Gastrocnemius medialis (tissue), 4 donors: ENCODE results near the gene CFAP100.

Experiments
- POLR2A ChIP-seq, 2 donors: fragments of 450-650 bp; IDR thresholded peaks; one replicate each; pipeline ENCODE4 v1.6.1; 2017; ENCODE audit warnings: antibody characterized with exemption in 2 of 2, mild to moderate bottlenecking in 2 of 2, moderate library complexity in 2 of 2
- TF ChIP-seq, protein P1 (sequence below), 5 experiments: fragments of 450-650 bp in 3 of 5; fragments of 200-600 bp in 2 of 5; sonication (generic) in 2 of 5; IDR thresholded peaks in 4 of 5; conservative IDR thresholded peaks in 1 of 5; 1 replicate in 4 of 5; 2 replicates in 1 of 5; pipeline ENCODE4 v1.5.1; 2016 to 2019; ENCODE audit warnings: antibody characterized with exemption in 5 of 5, mild to moderate bottlenecking in 3 of 5, moderate library complexity in 3 of 5

DNA sequence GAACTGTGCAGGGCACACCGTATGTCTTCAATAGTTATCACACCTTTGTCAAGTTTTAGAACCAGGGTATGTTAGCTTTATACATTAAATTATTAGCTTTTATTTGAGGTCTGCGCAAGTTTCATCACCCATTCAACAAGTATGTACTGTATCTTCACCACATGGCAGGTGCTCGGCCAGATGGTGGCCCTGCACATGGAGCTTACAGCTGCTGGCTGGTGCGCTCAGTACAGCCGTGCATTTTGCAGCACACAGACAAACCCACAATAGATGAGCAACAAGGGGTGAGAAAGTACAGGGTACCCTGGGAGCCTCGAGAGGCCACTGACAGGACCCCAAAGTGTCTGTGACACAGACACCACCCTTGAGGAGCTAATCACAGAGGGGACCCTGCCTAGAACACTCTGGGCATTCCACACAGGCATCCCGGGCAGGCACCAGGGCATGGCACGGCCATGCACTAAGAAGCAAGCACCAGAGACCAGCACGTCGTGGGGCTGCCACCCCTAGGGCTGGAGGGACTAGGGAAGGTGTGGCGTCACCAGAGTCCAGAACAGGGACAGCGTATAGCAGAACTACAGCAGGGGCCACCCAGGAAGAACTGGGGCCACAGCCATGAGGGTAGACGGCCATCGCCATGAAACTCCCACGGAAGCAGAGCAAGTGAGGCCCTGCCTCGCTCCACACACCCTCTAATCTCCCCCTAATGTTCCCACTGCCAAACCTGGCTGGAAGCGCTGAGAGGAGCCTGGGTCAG is 53.6 kb downstream of the CFAP100 start:
- TF ChIP-seq, protein P1, sequence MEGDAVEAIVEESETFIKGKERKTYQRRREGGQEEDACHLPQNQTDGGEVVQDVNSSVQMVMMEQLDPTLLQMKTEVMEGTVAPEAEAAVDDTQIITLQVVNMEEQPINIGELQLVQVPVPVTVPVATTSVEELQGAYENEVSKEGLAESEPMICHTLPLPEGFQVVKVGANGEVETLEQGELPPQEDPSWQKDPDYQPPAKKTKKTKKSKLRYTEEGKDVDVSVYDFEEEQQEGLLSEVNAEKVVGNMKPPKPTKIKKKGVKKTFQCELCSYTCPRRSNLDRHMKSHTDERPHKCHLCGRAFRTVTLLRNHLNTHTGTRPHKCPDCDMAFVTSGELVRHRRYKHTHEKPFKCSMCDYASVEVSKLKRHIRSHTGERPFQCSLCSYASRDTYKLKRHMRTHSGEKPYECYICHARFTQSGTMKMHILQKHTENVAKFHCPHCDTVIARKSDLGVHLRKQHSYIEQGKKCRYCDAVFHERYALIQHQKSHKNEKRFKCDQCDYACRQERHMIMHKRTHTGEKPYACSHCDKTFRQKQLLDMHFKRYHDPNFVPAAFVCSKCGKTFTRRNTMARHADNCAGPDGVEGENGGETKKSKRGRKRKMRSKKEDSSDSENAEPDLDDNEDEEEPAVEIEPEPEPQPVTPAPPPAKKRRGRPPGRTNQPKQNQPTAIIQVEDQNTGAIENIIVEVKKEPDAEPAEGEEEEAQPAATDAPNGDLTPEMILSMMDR (IDR thresholded peaks at IDR 0.05 in 4 of 5, conservative IDR thresholded peaks at IDR 0.05 in 1 of 5): no peak
- TF ChIP-seq POLR2A (IDR thresholded peaks at IDR 0.05): no peak
